Measurements from ENCODE around the gene ASIC2.

ASIC2 gene

GRCh38 chr17:33152783-33153182 is 140.3 kb downstream of the ASIC2 start:
- no peak for ATAC-seq
- TF ChIP-seq ZFP30 (CRISPR knock-in tag; IDR thresholded peaks at IDR 0.05) (no peak), ZC3H10 (CRISPR knock-in tag; IDR thresholded peaks at IDR 0.05) (no peak), SNAI2 (CRISPR knock-in tag; IDR thresholded peaks at IDR 0.05) (no peak), ZFP3 (CRISPR knock-in tag; IDR thresholded peaks at IDR 0.05) (no peak), ZNF70 (CRISPR knock-in tag; IDR thresholded peaks at IDR 0.05) (no peak), GLIS3 (CRISPR knock-in tag; IDR thresholded peaks at IDR 0.05) (no peak), RARB (CRISPR knock-in tag; IDR thresholded peaks at IDR 0.05) (no peak), TCF4 (CRISPR knock-in tag; IDR thresholded peaks at IDR 0.05; ENCODE audit: borderline replicate concordance) (no peak), CSDC2 (CRISPR knock-in tag; IDR thresholded peaks at IDR 0.05) (no peak), CREB5 (CRISPR knock-in tag; IDR thresholded peaks at IDR 0.05; ENCODE audit: low read depth) (no peak), ZNF8 (CRISPR knock-in tag; IDR thresholded peaks at IDR 0.05) (no peak), PPARA (CRISPR knock-in tag; IDR thresholded peaks at IDR 0.05; ENCODE audit: borderline replicate concordance) (no peak), ESRRG (CRISPR knock-in tag; IDR thresholded peaks at IDR 0.05) (no peak), PATZ1 (CRISPR knock-in tag; IDR thresholded peaks at IDR 0.05; ENCODE audit: borderline replicate concordance) (no peak), POU6F1 (CRISPR knock-in tag; IDR thresholded peaks at IDR 0.05; ENCODE audit: borderline replicate concordance, low read depth) (no peak)
- TF ChIP-seq, protein P1, sequence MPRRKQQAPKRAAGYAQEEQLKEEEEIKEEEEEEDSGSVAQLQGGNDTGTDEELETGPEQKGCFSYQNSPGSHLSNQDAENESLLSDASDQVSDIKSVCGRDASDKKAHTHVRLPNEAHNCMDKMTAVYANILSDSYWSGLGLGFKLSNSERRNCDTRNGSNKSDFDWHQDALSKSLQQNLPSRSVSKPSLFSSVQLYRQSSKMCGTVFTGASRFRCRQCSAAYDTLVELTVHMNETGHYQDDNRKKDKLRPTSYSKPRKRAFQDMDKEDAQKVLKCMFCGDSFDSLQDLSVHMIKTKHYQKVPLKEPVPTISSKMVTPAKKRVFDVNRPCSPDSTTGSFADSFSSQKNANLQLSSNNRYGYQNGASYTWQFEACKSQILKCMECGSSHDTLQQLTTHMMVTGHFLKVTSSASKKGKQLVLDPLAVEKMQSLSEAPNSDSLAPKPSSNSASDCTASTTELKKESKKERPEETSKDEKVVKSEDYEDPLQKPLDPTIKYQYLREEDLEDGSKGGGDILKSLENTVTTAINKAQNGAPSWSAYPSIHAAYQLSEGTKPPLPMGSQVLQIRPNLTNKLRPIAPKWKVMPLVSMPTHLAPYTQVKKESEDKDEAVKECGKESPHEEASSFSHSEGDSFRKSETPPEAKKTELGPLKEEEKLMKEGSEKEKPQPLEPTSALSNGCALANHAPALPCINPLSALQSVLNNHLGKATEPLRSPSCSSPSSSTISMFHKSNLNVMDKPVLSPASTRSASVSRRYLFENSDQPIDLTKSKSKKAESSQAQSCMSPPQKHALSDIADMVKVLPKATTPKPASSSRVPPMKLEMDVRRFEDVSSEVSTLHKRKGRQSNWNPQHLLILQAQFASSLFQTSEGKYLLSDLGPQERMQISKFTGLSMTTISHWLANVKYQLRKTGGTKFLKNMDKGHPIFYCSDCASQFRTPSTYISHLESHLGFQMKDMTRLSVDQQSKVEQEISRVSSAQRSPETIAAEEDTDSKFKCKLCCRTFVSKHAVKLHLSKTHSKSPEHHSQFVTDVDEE (CRISPR knock-in tag; IDR thresholded peaks at IDR 0.05), result no peak

- no peak for ATAC-seq
- TF ChIP-seq CSRNP3 (CRISPR knock-in tag; IDR thresholded peaks at IDR 0.05) (no peak), OSR1 (CRISPR knock-in tag; IDR thresholded peaks at IDR 0.05) (no peak), ESRRG (CRISPR knock-in tag; IDR thresholded peaks at IDR 0.05) (no peak), CREB5 (CRISPR knock-in tag; IDR thresholded peaks at IDR 0.05; ENCODE audit: low read depth) (no peak), TCF4 (CRISPR knock-in tag; IDR thresholded peaks at IDR 0.05; ENCODE audit: borderline replicate concordance) (no peak), ARNTL (CRISPR knock-in tag; IDR thresholded peaks at IDR 0.05; ENCODE audit: borderline replicate concordance, low read depth) (no peak), ISL1 (CRISPR knock-in tag; IDR thresholded peaks at IDR 0.05) (no peak)
Observed at GRCh38 chr17:33151565-33151964, 141.5 kb downstream of the ASIC2 start.

DNA sequence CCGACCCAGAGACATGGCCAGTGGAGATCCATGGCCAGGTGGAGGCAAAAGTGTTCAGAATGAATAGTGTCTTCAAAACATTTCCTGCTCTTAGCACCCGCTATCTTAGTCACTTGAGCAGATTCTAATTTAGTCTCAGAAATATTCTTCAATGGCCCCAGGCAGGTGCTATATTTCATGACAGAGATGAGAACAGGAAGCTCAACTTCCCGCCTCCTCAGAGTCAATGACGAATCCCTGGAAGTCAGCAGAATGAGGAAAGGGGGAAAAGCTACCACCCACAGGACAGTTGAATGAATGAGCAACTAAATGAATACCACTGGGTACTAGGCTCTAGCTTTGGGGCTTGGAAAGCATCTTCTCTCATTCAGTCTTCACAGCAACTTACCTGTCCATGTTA is 147.2 kb downstream of the ASIC2 start:
- no peak for ATAC-seq
- no peak for TF ChIP-seq ZNF70 (CRISPR knock-in tag; IDR thresholded peaks at IDR 0.05)
- TF ChIP-seq CSRNP3 (CRISPR knock-in tag; IDR thresholded peaks at IDR 0.05), result no peak
- TF ChIP-seq CSDC2 (CRISPR knock-in tag; IDR thresholded peaks at IDR 0.05), result no peak
- TF ChIP-seq POU6F1 (CRISPR knock-in tag; IDR thresholded peaks at IDR 0.05; ENCODE audit: borderline replicate concordance, low read depth), result no peak
- no peak for TF ChIP-seq ZNF8 (CRISPR knock-in tag; IDR thresholded peaks at IDR 0.05)
- no peak for TF ChIP-seq TCF4 (CRISPR knock-in tag; IDR thresholded peaks at IDR 0.05; ENCODE audit: borderline replicate concordance)
- no peak for TF ChIP-seq CREB5 (CRISPR knock-in tag; IDR thresholded peaks at IDR 0.05; ENCODE audit: low read depth)

All from SK-N-SH treated with all-trans-retinoic acid at 6 μM for 48 hours (cell line).